Mesenchymal stem cell (in vitro differentiated cells and primary cell): ENCODE measurements around the gene BOC.

Experiments
- DNase-seq: peaks from one replicate; pipeline ENCODE4 v3.0.0-alpha.2; 2013
- H2AFZ ChIP-seq: one replicate; pipeline ENCODE4 v1.6.1; 2013; ENCODE audit warnings: low read depth, mild to moderate bottlenecking, control low read depth, inconsistent platforms, low read length, moderate library complexity
- H2AK5ac ChIP-seq: 2 replicates; pipeline ENCODE4 v1.6.1; 2013; ENCODE audit warnings: low read length, moderate library complexity, mild to moderate bottlenecking, inconsistent platforms; ENCODE audit not compliant: severe bottlenecking
- H2BK120ac ChIP-seq: one replicate; pipeline ENCODE4 v1.6.1; 2013; ENCODE audit warnings: low read depth, mild to moderate bottlenecking, inconsistent platforms, low read length, moderate library complexity
- H2BK12ac ChIP-seq, 2 experiments: one replicate each; pipeline ENCODE4 v1.6.1; 2013; ENCODE audit warnings: inconsistent platforms in 2 of 2, low read length in 2 of 2, mild to moderate bottlenecking in 2 of 2, moderate library complexity in 2 of 2, control low read depth in 1 of 2
- H2BK15ac ChIP-seq: one replicate; pipeline ENCODE4 v1.6.1; 2013; ENCODE audit warnings: mild to moderate bottlenecking, low read depth, inconsistent platforms; ENCODE audit not compliant: poor library complexity, severe bottlenecking
- H2BK5ac ChIP-seq: 2 replicates; pipeline ENCODE4 v1.6.1; 2013; ENCODE audit warnings: low read depth, mild to moderate bottlenecking, low read length, control low read depth, inconsistent platforms; ENCODE audit not compliant: poor library complexity, severe bottlenecking
- H3K14ac ChIP-seq, 2 experiments: one replicate each; pipeline ENCODE4 v1.6.1; 2013; ENCODE audit warnings: inconsistent platforms in 2 of 2, low read length in 2 of 2, control low read depth in 1 of 2, mild to moderate bottlenecking in 1 of 2, moderate library complexity in 1 of 2
- H3K18ac ChIP-seq, 2 experiments: one replicate each; pipeline ENCODE4 v1.6.1; 2013; ENCODE audit warnings: inconsistent platforms in 2 of 2, low read length in 2 of 2, control low read depth in 1 of 2, low read depth in 1 of 2, mild to moderate bottlenecking in 1 of 2
- H3K23ac ChIP-seq, 2 experiments: one replicate each; pipeline ENCODE4 v1.6.1; 2013; ENCODE audit warnings: inconsistent platforms in 2 of 2, low read length in 2 of 2, mild to moderate bottlenecking in 2 of 2, moderate library complexity in 2 of 2, control low read depth in 1 of 2
- H3K27ac ChIP-seq: 2 replicates; pipeline ENCODE4 v1.5.1; 2013; ENCODE audit warnings: mild to moderate bottlenecking, moderate library complexity, low read length, control low read depth, inconsistent platforms; ENCODE audit not compliant: poor library complexity, severe bottlenecking
- H3K27me3 ChIP-seq, 2 experiments: 2 replicates each; pipeline versions ENCODE4 v1.6.1 to v1.7.0; 2013; ENCODE audit warnings: low read length in 2 of 2, mild to moderate bottlenecking in 2 of 2, moderate library complexity in 2 of 2, control low read depth in 1 of 2, inconsistent platforms in 1 of 2; ENCODE audit not compliant: control insufficient read depth in 1 of 2, insufficient read depth in 1 of 2
- H3K36me3 ChIP-seq, 2 experiments: 2 replicates each; pipeline versions ENCODE4 v1.6.1 to v1.7.0; 2013; ENCODE audit warnings: low read length in 2 of 2, control low read depth in 1 of 2, inconsistent platforms in 1 of 2, low read depth in 1 of 2, mild to moderate bottlenecking in 1 of 2; ENCODE audit not compliant: insufficient read depth in 2 of 2, control insufficient read depth in 1 of 2
- H3K4ac ChIP-seq, 2 experiments: one replicate each; pipeline ENCODE4 v1.6.1; 2013; ENCODE audit warnings: inconsistent platforms in 2 of 2, low read length in 2 of 2, mild to moderate bottlenecking in 2 of 2, moderate library complexity in 2 of 2, control low read depth in 1 of 2, low read depth in 1 of 2
- H3K4me1 ChIP-seq: 2 replicates; pipeline ENCODE4 v1.6.1; 2013; ENCODE audit warnings: low read depth, low read length, control low read depth; ENCODE audit not compliant: control insufficient read depth, insufficient read depth
- H3K4me2 ChIP-seq: 2 replicates; pipeline ENCODE4 v1.6.1; 2013; ENCODE audit warnings: low read length, mild to moderate bottlenecking, inconsistent platforms; ENCODE audit not compliant: poor library complexity, severe bottlenecking
- H3K4me3 ChIP-seq, 2 experiments: 2 replicates each; pipeline versions ENCODE4 v1.5.1 to v1.7.0; 2013; ENCODE audit warnings: low read length in 2 of 2, mild to moderate bottlenecking in 2 of 2, control low read depth in 1 of 2, low read depth in 1 of 2; ENCODE audit not compliant: insufficient read depth in 1 of 2
- H3K79me1 ChIP-seq: replicated peaks from 2 replicates; pipeline ENCODE4 v1.6.1; 2013; ENCODE audit warnings: mild to moderate bottlenecking, control low read depth, low read length, inconsistent platforms; ENCODE audit not compliant: poor library complexity, severe bottlenecking
- H3K9ac ChIP-seq: 2 replicates; pipeline ENCODE4 v1.7.0; 2013; ENCODE audit warnings: mild to moderate bottlenecking, low read length, moderate library complexity
- H3K9me3 ChIP-seq: 2 replicates; pipeline ENCODE4 v1.7.0; 2013; ENCODE audit warnings: mild to moderate bottlenecking, low read length; ENCODE audit not compliant: control insufficient read depth
- H4K8ac ChIP-seq: one replicate; pipeline ENCODE4 v1.6.1; 2013; ENCODE audit warnings: inconsistent platforms, mild to moderate bottlenecking, low read length, moderate library complexity
- H4K91ac ChIP-seq: one replicate; pipeline ENCODE4 v1.6.1; 2013; ENCODE audit warnings: mild to moderate bottlenecking, low read length, inconsistent platforms
- WGBS: methylation state at CpG from one replicate; pipeline ENCODE4 v1.1.7; 2013; ENCODE audit warnings: mixed read lengths; 5-methylcytosine and 5-hydroxymethylcytosine counted together

The BOC gene

GRCh38 chr3:113259196-113259595 is 47.8 kb downstream of the BOC start:
- DNase-seq: no peak
- 86% methylated on average over 1 of the region's 2 CpGs for WGBS
- Histone ChIP-seq H3K9ac (no peak overlapping the region), H3K18ac (no peak overlapping the region), H3K4ac (no peak overlapping the region), H2BK5ac (no peak overlapping the region), H3K27me3 (no peaks in the 10 kb centered on the region), H2BK12ac (no peak overlapping the region), H3K79me1 (no peaks in the 10 kb centered on the region), H3K4me3 (no peak overlapping the region), H3K27ac (no peak overlapping the region), H3K36me3 (peaks cover 28 to 33% of the 10 kb centered on the region in 2 experiments), H3K4me1 (no peaks in the 10 kb centered on the region), H2AFZ (no peak overlapping the region), H2AK5ac (no peak overlapping the region), H4K91ac (no peak overlapping the region), H3K23ac (no peak overlapping the region), H2BK120ac (no peak overlapping the region), H3K14ac (no peak overlapping the region), H4K8ac (no peak overlapping the region), H3K9me3 (no peaks in the 10 kb centered on the region), H3K4me2 (no peak overlapping the region), H2BK15ac (no peak overlapping the region)

GRCh38 chr3:113261063-113261625 is 49.8 kb downstream of the BOC start:
- Histone ChIP-seq H3K23ac (no peak overlapping the region), H2BK5ac (no peak overlapping the region), H3K9ac (peak overlapping the region; percentile 70), H2AFZ (no peak overlapping the region), H3K27ac (no peak overlapping the region), H3K27me3 (no peaks in the 10 kb centered on the region), H3K14ac (no peak overlapping the region), H3K4me3 (no peak overlapping the region), H3K18ac (no peak overlapping the region), H3K79me1 (no peaks in the 10 kb centered on the region), H2AK5ac (no peak overlapping the region), H3K36me3 (peaks cover 23 to 51% of the 10 kb centered on the region in 2 experiments), H2BK15ac (no peak overlapping the region), H4K8ac (no peak overlapping the region), H4K91ac (no peak overlapping the region), H3K4me1 (peaks cover 6% of the 10 kb centered on the region), H3K9me3 (no peaks in the 10 kb centered on the region), H2BK12ac (no peak overlapping the region), H3K4me2 (no peak overlapping the region), H3K4ac (no peak overlapping the region), H2BK120ac (no peak overlapping the region)
- no peak for DNase-seq
- 87% methylated on average over 5 of the region's 6 CpGs for WGBS

GRCh38 chr3:113261626-113262303 is 50.4 kb downstream of the BOC start:
- Histone ChIP-seq H2BK5ac (no peak overlapping the region), H3K4ac (no peak overlapping the region), H3K23ac (no peak overlapping the region), H2AK5ac (no peak overlapping the region), H2BK12ac (no peak overlapping the region), H4K8ac (no peak overlapping the region), H3K4me1 (peaks cover 6% of the 10 kb centered on the region), H3K4me3 (no peak overlapping the region), H2AFZ (no peak overlapping the region), H2BK120ac (no peak overlapping the region), H3K4me2 (no peak overlapping the region), H3K9me3 (no peaks in the 10 kb centered on the region), H3K9ac (peak overlapping the region; percentile 70), H2BK15ac (no peak overlapping the region), H4K91ac (no peak overlapping the region), H3K18ac (no peak overlapping the region), H3K27me3 (no peaks in the 10 kb centered on the region), H3K36me3 (peaks cover 20 to 57% of the 10 kb centered on the region in 2 experiments), H3K79me1 (no peaks in the 10 kb centered on the region), H3K14ac (no peak overlapping the region), H3K27ac (no peak overlapping the region)
- DNase-seq: no peak
- 91% methylated on average over 1 of the region's 1 CpG for whole genome bisulfite sequencing

GRCh38 chr3:113262304-113262665 is 50.9 kb downstream of the BOC start:
- Histone ChIP-seq H3K27me3 (no peaks in the 10 kb centered on the region), H3K14ac (no peak overlapping the region), H2BK12ac (no peak overlapping the region), H3K79me1 (no peaks in the 10 kb centered on the region), H3K23ac (no peak overlapping the region), H3K4me1 (peaks cover 6% of the 10 kb centered on the region), H4K8ac (no peak overlapping the region), H3K36me3 (peaks cover 18 to 57% of the 10 kb centered on the region in 2 experiments), H2BK5ac (no peak overlapping the region), H2BK120ac (no peak overlapping the region), H3K27ac (no peak overlapping the region), H4K91ac (no peak overlapping the region), H3K4me3 (no peak overlapping the region), H3K9ac (no peak overlapping the region), H2AK5ac (no peak overlapping the region), H3K4ac (no peak overlapping the region), H3K9me3 (no peaks in the 10 kb centered on the region), H3K18ac (no peak overlapping the region), H3K4me2 (no peak overlapping the region), H2BK15ac (no peak overlapping the region), H2AFZ (no peak overlapping the region)
- 100% methylated on average over 2 of the region's 2 CpGs for WGBS
- no peak for DNase-seq
